Measurements from ENCODE around the gene CNTFR.

DNA sequence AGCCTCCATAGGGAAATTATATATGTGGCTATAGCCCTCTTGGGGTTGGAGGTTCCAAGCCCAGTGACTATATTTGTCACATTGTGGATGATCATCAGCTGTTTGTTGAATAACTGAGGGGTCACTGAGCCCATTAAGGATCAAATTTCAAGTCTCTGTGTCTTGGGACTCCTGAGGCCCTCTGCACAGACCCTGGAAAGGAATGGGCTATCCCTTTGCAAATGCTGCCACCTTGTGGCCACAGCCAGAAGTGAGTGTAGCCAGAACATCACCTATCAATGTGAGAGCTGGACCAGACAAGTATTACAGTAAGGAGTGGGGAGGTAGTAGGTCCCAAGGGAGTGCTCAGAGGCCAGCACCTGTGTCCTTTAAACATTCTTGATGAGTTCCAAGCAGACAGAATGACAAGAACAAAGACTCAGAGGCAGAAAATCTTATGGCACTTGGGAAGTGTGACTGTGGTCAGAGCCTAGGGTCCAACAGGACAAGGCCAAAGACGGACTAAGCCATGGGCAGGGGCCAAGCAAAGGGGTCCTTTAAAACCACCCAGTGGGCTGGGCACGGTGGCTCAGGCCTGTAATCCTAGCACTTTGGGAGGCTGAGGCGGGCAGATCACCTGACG is 14.2 kb upstream of the CNTFR start:
- TF ChIP-seq, protein P1, sequence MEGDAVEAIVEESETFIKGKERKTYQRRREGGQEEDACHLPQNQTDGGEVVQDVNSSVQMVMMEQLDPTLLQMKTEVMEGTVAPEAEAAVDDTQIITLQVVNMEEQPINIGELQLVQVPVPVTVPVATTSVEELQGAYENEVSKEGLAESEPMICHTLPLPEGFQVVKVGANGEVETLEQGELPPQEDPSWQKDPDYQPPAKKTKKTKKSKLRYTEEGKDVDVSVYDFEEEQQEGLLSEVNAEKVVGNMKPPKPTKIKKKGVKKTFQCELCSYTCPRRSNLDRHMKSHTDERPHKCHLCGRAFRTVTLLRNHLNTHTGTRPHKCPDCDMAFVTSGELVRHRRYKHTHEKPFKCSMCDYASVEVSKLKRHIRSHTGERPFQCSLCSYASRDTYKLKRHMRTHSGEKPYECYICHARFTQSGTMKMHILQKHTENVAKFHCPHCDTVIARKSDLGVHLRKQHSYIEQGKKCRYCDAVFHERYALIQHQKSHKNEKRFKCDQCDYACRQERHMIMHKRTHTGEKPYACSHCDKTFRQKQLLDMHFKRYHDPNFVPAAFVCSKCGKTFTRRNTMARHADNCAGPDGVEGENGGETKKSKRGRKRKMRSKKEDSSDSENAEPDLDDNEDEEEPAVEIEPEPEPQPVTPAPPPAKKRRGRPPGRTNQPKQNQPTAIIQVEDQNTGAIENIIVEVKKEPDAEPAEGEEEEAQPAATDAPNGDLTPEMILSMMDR (IDR thresholded peaks at IDR 0.05): peak; percentile 84 to 93 (median 92)
- no peak for TF ChIP-seq POLR2A (IDR thresholded peaks at IDR 0.05)

Data from Peyer's patch (tissue), 4 donors.